Effector CD4-positive, alpha-beta T cell (primary cell): ENCODE data around the gene FARS2.

Experiments
- DNase-seq: peaks from one replicate; pipeline ENCODE4 v3.0.0-alpha.2; 2020

Gene FARS2

DNA sequence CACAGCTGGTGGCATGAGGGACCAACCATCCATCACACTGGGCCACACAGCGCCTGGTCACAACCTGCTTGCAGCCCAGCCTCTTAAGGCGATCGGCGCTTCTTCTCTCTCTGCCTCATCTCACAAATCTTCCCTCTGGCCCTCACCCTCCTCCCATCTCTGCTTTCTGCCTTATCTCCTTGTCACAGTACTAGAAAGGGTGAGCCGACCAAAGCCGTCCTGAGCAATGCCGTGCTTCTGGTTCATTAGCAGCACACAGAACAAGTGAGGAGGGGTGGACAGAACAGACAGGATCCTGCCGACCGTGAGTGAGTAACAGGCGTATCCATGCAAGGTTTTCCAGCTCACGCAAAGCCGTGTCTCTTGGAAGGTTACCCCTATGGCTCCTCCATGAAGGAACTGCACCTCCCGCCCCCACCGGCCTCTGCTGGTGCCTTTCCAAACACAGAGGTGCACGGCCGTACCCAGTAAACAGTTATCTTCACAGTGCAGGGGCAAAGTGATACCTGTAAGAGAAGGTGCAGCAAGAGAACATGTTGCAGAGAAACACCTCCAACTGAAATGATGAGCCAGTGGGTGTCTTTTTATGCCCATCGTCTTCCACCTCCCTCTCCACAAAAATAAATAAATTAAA lies 331.7 kb downstream of the FARS2 start:
- no peak for DNase-seq

DNA sequence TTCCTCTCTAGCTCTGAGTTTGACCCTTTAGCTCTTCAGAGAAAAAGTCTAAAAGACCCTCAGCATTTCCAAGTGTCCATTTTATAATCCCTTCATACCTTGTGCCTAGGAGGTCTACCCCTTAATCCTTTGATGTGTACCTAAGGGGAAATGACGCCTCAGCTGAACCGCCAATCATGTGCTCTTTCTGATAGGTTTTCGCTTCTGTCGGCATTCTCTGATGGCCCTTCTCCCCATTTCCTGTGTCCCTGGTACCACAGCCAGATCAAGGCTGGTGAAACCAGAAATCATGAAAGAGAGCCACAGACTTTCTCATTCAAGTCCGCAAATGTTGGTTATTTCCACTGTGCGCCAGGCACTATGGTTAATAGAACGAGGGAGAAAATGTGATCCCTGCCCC lies 333.9 kb downstream of the FARS2 start:
- no peak for DNase-seq

DNA sequence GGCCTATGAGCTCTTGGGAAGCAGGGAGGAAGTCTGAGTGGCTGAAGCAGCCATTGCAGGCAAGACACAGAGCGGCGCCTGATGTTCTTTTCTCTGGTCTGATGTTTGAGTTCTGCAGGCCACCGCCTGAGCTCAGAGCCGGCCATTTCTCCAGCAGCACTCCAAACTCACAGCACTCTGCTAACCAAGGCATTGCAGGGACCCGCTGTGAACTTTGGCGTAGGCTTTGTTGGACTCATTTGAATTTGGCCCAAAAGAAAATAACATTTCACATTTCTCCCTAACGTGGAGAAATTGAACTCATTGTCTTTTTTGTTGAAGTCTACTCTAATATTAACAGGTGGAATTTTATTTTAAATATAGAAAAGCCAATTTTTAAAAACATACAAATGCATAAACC lies 336.1 kb downstream of the FARS2 start:
- no peak for DNase-seq

DNA sequence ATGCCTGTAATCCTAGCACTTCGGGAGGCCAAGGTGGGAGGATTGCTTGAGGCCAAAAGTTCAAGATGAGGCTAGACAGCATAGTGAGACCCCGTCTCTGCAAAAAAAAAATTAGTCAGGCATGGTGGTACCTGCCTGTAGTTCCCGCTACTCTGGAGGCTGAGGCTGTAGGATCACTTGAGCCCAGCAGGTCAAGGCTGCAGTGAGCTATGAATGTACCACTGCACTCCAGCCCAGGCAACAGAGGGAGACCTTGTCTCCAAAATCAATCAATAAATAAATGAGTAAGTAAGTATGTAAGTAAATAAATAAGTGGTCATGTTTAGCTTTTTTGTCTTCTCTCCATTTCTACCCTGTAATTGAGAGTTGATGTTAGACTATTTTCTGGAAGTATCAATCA lies 336.8 kb downstream of the FARS2 start:
- no peak for DNase-seq

DNA sequence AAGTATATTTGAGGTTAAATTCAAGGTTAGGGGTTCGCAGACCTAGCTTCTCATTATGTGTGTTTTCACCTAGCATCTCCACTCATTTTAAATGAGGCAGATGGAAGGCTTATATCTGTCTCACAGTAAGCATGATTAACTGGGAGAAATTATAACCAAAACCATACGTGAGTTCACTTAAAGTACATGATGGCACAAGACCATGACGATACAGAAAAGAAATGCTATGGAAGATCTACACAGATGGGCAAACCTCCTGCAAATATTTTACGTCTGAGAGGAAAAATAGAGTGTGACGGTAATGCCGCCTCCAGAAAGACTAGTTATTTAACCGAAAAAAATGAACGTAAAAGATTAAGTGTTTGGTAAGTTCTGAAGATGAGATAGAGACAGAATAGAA lies 337.8 kb downstream of the FARS2 start:
- no peak for DNase-seq

GRCh38 chr6:5605937-5606336 lies 344.6 kb downstream of the FARS2 start:
- no peak for DNase-seq

GRCh38 chr6:5606546-5606945 lies 345.2 kb downstream of the FARS2 start:
- DNase-seq, result no peak

DNA sequence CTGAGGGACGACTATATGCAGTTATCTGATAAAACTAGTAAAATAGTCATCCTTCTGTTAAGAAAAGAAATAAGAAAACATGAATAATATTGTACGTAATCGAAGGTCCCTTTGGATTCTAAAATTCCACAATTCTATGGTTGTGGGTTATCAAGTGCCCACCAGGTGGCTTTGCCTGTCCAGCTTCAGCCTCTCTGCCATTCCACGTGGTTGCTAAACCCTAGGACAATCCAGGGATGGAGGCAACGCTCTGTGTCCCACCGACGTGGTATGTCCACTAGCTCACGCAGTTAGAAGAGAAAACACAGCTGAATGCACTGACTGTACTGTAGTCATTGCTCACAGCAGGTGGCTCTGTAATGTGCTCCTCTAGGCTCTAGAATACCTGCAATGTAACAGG lies 349.3 kb downstream of the FARS2 start:
- no peak for DNase-seq

GRCh38 chr6:5617179-5617578 lies 355.9 kb downstream of the FARS2 start:
- no peak for DNase-seq

GRCh38 chr6:5619249-5619648 lies 357.9 kb downstream of the FARS2 start:
- DNase-seq, result no peak

- no peak for DNase-seq
These were observed 361.1 kb downstream of the FARS2 start for GRCh38 chr6:5622276-5623005.

GRCh38 chr6:5623769-5624168 lies 362.5 kb downstream of the FARS2 start:
- no peak for DNase-seq

GRCh38 chr6:5624256-5624655 lies 362.9 kb downstream of the FARS2 start:
- DNase-seq, result no peak

- DNase-seq, result no peak
These were observed 365.6 kb downstream of the FARS2 start for GRCh38 chr6:5626727-5627426.

DNA sequence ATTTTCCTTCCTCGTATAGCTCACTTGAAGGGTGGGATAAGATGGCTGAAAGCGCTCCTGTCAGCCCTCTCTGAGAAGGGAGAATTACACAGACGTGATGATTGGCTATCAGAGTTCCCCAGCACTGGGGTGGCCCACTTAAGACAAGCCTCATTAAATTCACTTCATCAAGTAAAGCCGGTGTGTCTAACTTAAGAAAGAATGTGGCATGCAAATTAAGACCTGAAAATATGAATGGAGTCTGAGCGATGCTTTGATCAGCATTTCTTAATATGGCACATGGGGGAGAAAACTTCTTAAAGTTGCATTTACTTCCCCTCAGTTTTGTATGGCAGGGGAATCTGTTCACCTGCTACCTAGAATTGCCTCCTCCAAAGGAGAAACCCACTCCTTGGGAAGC lies 369.3 kb downstream of the FARS2 start:
- no peak for DNase-seq

- DNase-seq, result no peak
These were observed 371.1 kb downstream of the FARS2 start for GRCh38 chr6:5632348-5632935.

DNA sequence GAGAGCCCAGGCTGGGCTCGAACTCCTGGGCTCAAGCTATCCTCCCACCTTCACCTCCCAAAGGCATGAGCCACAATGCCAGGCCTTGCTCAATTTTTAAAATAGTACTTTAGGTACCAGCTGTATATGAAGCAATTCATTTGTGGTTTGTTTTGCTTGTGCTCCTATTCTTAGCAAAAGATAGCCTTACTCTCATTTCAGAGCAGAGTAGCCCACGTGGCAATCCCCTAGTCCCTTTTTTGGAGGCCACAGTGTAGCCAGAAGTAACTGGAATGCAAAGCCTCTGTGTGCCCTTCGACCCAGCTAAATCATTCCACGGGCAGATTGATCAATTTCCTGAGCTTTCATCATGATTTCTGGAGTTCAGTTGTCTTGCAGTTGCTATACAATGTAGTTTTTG lies 373.2 kb downstream of the FARS2 start:
- no peak for DNase-seq

DNA sequence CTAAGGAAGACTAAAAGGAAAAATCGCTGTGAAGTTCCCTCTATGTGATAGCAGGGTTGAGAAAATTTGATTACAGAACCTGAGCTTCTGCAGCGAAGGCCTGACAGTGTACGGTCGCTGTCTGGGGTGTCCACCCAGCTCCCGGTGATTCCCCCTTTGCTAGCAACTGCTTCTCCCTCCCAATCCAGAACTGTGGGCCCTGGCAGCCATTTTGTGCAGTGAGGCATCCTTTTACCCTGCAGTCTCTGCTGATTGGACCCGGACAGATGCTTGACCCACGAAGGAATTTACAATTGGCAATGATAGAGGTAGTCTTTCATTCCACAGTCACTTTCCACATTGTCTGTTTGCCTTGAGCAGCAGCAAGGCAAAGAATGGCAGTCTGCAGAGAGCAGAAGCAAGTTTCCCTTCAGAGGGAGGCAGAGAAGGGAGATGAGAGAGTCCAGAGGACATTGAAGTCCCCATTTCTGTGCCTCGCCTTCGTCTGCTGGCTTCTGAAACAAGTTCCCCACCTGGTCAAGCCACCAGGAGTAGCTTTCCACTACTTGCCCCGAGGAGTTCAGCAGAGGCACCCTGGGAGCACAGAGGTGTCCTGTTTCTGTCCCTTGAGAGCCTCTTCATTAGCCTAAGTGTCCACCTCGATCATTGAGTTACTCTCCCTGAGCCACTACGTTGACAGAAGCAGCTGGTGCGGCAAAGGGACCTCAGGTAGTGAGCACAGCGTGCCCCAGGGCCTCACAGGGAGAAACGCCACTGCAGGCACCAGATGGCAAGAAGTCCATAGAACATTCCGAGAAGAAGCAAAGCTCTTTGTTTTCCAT lies 375.1 kb downstream of the FARS2 start:
- no peak for DNase-seq

DNA sequence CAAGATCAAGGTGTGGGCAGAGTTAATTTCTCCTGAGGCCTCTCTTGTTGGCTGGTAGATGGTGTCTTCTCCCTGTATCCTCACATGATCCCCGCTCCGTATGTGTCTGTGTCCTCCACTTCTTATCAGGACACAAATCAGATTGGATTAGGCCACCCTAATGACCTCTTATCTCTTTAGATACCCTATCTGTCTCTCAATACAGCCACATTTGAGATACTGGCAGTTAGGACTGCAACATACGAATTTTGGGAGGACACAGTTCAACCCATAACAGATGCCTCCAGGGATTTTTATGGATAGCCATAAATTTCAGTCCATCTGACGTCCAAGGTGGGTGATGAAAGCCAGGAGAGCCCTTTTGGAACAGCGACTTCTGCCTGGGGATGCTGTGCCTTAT lies 376.4 kb downstream of the FARS2 start:
- no peak for DNase-seq

DNA sequence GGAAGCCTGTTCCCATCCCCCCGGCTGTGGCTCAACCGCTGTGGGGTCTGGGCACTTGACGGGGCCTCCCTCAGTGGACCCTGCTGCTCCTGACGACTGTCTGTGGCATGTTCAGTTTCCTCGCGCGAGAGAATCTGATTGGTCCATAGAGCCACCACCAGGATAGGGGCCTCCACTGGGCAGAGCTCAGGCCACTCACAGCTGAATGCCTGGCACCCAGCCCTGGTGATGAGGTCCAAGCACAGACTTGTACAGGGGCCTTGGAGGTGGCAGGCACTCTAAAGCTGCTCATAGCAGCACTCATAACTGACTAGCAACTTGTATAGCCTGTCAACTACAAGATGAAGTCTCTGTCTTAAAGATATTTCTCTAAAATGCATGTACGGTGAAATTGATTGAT lies 377.4 kb downstream of the FARS2 start:
- no peak for DNase-seq

- no peak for DNase-seq
These were observed 377.9 kb downstream of the FARS2 start for GRCh38 chr6:5639193-5639592.

- DNase-seq, result no peak
These were observed 379.3 kb downstream of the FARS2 start for GRCh38 chr6:5640614-5641013.
